Body of pancreas (tissue), 4 donors: ENCODE measurements around the gene PPT2.

Source experiments
- CTCF ChIP-seq, 7 experiments: fragments of 450-650 bp in 4 of 7; fragments of 200-600 bp in 3 of 7; sonication (generic) in 3 of 7; IDR thresholded peaks; one replicate each; pipeline ENCODE4 v1.5.1; 2016 to 2019; ENCODE audit warnings: antibody characterized with exemption in 7 of 7
- POLR2A ChIP-seq, 3 donors: fragments of 450-650 bp; IDR thresholded peaks; one replicate each; pipeline ENCODE4 v1.6.1; 2016; ENCODE audit warnings: antibody characterized with exemption in 3 of 3, mild to moderate bottlenecking in 2 of 3

- TF ChIP-seq CTCF (IDR thresholded peaks at IDR 0.05), result no peak
- TF ChIP-seq POLR2A (IDR thresholded peaks at IDR 0.05), result no peak
These were observed 7.3 kb upstream of the PPT2 start for GRCh38 chr6:32146687-32147086.
